GM18873 (cell line): Measurements from ENCODE around the gene LRRC58.
"Not testable (repeated sequence)": the region's sequence is repeated elsewhere in the genome, so short reads cannot be mapped to it uniquely, and the experiment has no call there.

Experiments used
- ATAC-seq: cut with Tn5 transposase; IDR thresholded peaks from one replicate; pipeline ENCODE4 v1.9.1; 2021; ENCODE audit warnings: mild to moderate bottlenecking, moderate library complexity, moderate number of reproducible peaks; ENCODE audit not compliant: unreplicated experiment, low FRiP score

LRRC58 gene

DNA sequence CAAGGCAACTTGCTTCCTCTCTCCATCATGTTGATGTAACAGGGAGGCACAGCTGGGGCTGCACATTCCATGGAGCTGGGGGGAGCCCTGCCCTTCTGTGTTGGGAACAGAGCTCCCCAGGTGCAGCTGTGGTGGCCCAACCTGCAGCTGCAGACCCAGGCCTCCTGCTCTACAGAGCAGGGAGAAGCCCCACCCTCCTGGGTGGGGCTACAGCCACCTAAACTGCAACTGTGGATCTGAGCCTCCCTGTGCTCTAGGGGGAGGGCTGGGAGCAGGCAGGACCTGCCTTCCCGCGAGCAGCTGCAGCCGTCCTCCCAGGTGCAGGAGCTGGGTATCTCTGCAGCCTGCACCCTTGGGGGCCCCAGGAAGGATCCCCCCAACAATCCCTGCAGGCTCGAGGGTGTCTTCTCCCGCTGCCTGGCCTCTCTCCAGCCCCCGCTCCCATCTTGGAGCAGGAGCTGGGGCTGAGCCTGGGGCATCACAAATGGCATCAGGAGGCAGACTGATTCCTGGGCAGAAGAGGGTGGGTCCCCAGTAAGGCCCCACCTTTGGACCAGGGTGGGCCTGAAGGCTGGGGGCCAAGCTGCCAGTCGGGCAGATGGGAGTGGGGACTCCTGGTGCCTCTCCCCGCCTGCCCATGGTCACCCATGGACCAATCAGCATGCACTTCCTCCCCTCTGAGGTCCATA, 7.4 kb downstream of the LRRC58 start:
- no peak for ATAC-seq

DNA sequence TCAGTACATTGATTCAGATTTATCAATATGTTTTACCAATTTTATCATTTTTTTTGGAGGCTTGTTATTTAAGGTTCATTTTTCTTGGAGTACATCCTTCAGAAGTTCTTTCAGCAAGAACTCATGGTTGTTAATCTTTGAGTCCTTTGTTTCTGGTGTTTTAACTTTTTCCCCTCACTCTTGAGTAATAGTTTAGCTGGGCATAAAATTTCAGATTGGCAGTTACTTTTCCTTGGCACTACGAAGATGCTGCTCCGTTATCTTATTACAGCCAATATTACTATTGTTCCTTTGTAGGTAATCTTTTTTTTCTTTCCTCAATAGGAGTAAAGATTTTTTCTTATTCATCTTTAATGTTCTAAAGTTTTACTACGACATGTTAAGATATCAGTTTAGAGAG, 9.8 kb downstream of the LRRC58 start:
- ATAC-seq = no peak

DNA sequence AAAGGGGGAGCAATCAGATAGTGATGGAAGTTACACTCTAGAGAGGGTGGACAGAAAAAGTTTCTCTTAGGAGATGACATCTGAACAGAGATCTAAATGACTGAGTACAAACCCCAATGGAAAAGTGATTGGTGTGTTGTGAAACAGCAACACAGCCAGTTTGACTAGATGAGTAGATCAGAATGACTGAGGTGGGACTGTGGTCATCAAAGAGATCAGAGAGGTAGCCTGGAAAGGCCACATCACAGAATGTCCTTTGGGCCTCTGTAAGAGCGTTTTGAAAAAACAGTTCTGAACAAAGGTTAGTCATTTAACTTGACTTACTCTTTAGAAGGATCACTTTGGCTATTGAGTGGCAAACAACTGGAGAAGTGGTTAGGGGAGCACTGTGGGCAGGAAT, 10.6 kb downstream of the LRRC58 start:
- ATAC-seq = no peak

DNA sequence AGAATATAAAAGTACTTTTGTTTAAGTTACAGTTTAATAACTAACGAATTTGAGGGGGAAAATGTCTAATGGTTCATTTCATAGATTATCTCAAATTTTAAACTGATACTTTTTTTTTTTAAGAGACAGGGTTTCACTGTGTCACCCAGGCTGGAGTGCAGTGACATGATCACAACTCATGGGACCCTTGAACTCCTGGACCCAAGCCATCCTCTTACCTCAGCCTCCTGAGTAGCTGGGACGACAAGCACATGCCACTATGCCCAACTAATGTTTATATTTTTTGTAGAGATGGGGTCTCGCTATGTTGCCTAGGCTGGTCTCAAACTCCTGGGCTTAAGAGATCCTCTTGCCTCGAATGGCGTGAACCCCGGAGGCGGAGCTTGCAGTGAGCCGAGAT, 16.5 kb downstream of the LRRC58 start:
- ATAC-seq = no peak

DNA sequence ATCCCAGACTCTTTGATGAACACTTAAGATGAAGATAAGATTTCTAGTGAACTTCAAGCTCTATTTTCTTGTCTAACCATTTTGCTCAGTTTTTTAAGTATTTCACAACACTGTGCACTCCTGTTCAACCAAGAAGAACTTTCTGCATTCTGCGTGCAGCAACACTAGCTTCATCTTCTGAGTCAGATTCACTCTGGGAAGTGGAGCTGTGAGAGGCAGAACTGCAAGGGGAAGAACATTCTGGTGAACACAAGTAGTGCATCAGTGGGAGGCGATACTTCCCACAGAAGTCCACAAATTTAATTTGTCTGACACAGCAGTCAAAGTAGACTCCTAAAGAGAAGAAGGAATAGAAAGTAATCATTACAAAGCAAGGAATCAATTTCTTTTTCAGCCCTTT, 18.1 kb downstream of the LRRC58 start:
- no peak for ATAC-seq

DNA sequence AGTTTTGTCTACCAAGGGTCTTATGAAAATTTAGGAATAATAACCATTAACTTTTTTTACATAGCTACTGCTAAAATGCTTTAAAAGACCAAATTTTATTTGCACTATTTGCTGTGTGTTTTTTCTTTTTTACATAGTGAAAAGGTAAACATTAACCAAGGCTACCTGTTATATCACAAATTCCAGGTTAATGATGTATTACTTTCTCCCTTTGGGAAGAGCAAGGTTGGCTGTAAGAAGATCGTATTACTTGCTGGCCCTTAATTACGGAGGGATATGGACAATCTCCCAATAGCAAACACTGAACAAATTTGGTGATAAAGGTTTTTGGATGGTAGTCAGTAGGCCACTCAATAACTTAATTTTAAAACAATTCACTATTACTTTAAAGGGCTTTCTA, 22.4 kb downstream of the LRRC58 start:
- ATAC-seq = no peak

DNA sequence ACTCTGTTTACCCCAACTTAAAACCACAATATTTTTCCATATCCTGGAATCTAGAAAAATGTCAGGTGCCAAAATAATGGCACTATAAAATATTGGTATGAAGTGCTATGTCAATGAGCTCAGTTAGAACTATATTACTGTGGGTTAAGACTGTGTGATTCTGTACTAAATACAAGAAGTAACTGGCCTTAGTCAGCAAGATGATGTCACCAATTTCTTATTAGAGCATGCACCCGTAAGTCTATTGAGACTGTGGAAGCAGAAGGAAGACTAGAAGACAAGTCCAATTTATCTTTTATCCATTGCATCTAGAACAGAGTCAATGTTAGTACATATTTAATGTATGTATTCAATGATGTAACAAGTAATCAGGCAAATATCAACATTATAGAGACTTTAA, 25.0 kb downstream of the LRRC58 start:
- ATAC-seq = no peak

DNA sequence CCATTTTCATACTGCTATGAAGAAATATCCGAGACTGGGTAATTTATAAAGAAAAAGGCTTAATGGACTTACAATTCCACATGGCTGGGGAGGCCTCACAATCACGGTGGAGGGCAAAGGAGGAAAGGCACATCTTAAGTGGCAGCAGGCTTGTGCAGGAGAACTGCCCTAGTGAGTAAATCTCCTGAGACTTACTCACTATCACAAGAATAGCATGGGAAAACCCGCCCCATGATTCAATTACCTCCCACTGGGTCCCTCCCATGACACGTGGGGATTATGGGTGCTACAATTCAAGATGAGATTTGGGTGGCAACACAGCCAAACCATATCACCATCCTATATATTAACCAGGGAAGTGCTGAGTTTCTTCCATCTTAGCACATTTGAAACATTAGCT, 25.4 kb downstream of the LRRC58 start:
- not testable (repeated sequence) for ATAC-seq

DNA sequence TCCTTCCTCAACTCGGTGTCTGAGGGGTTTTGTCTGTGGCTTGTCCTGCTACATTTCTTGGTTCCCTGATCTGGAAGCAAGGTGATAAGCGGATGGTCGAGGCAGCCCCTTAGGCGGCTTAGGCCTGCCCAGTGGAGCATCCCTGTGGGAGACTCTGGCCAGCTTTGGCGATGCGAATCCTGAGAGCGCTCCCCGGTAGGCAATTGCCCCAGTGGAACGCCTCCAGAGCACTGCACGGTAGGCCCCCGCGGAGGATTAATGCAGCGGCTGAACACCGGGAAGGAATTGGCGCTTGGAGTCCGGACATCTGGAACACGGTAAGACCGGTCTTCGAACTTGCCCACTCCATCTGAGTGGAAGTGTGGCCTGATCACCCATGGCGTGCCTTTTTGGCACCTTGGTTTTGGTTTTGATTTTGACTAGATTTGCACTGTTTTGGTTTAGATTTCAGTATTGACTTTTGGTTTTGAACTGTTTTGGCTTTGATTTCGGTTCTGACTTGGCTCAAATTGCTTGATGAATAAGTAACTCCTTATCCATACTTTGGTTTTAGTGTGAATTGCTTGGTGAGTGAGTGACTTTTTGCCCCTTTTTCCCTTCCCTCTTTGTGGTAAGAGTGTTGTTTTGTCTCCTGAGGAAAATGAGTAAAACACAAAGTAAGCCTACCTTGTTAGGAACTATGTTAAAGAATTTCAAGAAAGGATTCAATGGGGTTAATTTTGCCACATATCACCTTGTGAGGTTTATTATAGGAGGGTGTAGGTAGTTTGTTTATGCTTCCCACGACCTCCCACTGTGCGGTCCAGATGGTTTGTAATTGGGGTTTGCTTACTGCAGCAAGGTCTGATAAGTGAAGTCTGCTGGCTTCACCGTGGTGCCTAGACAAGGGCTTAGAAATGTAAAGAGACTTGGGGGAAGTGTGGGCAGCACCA, 37.0 kb downstream of the LRRC58 start:
- ATAC-seq = no peak

DNA sequence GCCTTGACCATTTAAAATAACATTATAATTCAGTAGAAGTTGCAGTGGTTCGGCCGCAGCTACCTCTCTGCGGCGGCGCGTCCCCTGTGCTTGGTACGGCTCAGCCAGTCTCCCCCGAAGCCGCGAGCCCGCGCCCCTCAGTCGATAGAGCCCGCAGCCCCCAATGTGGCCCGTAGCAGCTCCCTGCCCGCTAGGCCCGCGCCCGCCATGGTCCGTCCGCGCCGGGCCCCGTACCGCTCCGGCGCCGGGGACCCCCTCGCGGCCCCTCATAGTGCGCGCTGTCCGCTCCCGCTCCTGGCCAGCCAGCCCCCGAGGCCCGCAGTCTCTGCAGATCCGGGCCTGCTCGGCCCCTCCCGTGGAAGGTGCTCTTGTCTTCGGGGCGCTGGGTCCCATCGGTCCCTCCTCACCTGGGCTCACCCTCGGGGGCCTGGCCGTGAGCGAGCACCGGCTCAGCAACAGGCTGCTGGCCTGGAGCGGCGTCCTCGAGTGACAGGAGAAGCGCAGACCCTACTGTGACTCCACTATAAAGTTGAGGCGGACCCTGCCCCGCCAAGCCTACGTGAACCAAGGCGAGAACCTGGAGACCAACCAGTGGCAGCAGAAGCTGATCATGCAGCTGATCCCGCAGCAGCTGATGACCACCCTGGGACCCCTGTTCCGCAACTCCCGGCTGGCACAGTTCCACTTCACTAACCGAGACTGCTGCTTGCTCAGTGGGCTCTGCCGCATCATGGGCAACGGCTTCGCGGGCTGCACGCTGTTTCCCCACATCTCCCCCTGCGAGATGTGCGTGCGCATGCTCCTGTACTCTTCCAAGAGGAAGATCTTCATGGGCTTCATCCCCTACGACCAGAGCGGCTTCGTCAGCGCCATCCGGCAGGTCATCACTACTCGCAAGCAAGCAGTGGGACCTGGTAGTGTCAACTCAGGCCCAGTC, 42.4 kb downstream of the LRRC58 start:
- ATAC-seq = no peak

DNA sequence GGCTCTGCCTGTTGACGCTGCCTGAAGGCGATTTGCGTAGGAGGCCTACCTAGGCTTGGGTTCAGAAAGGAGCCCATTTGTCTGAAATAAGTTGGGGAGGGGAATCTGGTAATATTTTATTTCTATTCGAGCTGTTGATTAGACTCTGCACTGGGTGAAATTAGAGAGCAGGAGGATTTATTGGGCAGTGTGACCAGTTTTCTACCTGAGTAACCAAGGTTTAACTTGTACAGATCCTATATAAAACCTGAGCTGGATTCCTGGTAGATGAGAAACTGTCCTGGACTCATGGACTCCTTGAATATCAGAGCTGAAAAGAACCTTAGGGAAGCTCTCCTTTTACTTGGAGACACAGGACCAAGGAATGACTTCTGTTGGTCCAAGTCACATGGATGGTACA, 44.5 kb downstream of the LRRC58 start:
- no peak for ATAC-seq

DNA sequence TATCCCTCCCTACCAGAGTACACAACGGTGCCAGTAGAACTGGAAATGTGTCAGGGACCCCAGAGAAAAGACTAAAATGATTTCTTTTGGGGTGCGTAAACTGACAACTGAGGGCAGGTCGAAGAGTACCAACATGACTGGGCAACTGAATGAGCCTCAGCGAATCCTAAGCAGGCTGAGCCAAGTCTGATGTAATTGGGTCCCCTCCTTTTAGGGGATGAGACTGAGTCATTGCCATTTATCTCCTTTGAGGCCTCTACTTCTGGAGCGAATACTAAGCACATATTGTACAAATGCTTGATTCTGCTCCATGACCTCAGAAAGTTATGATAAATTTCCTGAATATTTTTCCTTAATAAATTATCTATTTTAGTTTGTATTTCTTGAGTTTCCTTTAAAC, 46.8 kb downstream of the LRRC58 start:
- ATAC-seq = no peak

DNA sequence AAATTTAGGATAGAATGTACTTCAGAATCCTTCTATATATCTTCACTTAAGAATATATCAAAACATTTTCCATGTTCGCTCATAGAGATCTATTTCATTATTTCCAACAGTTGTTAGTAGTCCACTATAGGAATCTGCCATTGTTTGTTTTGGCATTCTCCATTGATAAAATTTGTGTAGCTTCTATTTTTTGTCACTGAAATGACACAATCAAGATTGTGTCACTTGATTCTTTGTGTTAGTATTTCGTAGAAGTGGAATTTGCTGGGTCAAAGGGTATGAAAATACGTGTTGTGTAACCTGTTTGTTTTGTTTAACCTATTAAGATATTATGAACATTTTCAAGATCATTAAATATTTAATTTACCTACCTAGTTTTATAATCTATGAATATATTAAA, 48.2 kb downstream of the LRRC58 start:
- ATAC-seq = no peak

DNA sequence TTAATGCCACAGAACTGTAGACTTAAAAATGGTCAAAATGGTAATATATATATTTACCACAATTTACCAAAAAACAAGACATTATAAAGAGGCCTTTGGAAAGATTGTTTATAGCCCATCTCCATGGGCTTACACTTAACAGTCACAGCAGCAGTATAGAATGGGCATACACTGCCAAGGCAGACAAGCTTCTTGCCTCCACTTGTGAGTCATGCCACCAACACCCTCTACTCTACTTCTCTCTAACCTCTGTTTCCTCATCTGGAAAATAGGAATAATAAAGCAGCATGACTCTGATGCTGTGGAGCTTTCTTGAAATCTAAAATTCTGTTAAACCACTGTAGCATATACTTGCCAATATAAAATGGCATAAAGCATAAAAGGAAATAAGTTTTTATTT, 49.8 kb downstream of the LRRC58 start:
- no peak for ATAC-seq

DNA sequence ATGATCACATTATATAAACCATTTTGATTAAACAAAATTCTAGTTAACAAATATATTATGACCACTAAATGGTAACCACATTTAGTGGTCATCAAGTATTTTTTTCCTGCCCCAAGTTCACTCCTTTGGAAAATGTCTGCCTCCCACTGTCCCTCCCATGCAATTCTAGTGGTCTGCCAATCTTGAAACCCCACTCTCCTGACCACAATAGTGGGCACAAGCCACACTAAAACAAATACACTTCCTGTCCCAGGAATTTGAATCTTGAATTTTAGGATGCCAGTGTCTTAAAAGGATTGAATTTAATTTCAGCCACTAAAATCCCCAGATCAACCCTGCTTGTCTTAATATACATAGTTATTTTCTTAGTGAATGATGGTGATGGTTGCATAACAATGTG, 50.2 kb downstream of the LRRC58 start:
- no peak for ATAC-seq

DNA sequence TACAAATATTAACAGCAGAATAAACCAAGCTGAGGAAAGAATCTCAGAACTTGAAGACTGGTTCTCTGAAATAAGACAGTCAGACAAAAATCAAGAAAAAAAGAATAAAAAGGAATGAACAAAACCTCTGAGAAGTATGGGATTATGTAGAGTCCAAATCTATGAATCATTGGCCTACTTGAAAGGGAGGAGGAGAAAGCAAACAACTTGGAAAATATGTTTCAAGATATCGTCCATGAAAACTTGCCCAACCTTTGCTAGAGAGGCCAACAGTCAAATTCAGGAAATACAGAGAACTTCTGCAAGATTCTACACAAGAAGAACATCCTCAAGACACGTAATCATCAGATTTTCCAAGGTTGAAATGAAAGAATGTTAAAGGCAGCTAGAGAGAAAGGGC, 57.6 kb downstream of the LRRC58 start:
- ATAC-seq = not testable (repeated sequence)

DNA sequence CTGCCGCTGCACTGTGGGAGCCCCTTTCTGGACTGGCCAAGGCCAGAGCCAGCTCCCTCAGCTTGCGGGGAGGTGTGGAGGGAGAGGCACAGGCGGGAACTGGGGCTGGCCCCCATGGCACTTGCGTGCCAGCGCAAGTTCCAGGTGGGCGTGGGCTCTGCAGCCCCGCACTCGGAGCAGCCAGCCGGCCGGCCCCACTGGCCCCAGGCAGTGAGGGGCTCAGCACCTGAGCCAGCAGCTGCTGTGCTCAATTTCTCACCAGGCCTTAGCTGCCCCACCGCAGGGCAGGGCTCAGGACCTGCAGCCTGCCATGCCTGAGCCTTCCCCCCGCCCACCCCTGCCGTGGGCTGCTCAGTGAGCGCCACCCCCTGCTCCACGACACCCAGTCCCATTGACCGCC, 59.5 kb downstream of the LRRC58 start:
- ATAC-seq = no peak

DNA sequence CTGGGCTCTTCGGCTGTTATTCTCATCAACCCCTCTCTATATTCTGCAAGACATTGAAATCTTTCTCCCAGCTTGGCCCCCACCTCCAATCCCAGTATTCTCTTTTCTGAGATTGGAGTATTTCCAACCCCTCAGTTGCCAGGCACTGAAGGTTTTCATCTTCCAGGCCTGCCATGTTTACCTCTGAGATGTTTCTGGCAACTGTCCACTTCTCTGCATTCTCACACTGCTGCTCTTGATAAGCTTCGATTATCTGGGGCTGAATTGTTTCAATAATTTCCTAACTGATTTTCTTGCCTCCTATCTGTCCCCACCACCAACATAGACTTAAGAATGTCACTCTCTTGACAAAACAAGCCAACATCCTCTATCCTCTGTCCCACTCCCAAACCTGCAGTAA, 62.7 kb downstream of the LRRC58 start:
- ATAC-seq = no peak

DNA sequence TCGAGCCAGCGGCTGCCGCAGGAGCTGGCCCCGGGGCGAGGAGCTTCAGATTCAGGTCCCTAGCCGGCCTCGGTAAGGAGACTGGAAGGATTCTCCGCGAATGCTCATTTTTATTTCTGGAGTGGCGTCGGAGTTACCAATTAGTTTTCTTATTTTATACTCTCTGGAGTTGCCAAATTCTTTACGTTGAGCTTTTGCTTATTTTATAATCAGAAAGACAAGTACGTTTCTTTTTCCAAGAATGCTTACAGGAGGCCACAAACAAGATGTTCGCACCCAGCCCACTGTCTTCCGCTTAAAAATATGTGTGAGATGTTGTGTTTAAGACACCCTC, 63.7 kb downstream of the LRRC58 start:
- ATAC-seq = no peak

DNA sequence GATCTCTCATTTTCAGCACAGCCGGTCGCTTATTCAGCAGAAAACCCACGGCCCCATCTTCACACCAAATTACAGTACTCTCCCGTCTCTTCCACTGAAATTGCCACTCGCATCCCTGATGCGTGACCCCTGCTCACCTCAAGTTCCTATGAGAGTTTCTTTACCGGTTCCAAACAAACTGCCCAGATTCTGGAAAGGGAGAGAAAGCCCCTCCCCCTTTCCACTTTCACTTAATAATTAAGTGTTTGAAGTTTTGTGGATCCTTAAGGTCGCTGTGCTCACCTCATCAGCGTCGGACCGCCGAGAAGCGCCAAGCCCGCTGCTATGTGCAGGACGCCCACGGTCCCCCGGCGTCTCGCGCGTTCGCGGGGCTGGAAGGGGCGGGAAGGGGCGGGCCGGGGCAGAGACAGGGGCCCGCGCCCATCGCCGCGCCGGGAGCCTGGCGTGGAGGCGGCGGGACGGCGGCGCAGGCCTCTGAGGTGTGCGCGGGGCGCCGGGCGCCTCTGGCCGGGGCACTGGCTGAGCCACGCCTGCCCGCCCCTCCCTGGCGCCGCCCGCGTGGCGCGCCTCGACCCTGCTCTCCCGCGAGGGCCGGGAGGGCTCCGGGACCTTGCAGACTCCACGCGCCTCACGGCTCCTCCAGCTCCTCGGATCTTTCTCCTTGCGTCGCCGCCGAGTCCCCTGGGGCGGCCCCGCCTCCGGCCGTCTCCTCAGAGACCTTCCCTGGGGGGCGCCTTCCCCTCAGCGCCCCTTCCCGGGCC, 64.2 kb downstream of the LRRC58 start, which contains the start of gene GPR156:
Gene GPR156 (minus strand): TSS at position 476 of the 761 bp plus-strand sequence. CDS start 41,124 bp downstream, outside the sequence.
- no peak for ATAC-seq
